Measurements from ENCODE around the gene JAK1. TPM values are rescaled to one million over a fixed set of nuclear protein-coding genes. Genes with fewer than 3 reads are reported as not detected.

The JAK1 gene
- total RNA-seq, 1 donor from 2014 or later, result 152 TPM

DNA sequence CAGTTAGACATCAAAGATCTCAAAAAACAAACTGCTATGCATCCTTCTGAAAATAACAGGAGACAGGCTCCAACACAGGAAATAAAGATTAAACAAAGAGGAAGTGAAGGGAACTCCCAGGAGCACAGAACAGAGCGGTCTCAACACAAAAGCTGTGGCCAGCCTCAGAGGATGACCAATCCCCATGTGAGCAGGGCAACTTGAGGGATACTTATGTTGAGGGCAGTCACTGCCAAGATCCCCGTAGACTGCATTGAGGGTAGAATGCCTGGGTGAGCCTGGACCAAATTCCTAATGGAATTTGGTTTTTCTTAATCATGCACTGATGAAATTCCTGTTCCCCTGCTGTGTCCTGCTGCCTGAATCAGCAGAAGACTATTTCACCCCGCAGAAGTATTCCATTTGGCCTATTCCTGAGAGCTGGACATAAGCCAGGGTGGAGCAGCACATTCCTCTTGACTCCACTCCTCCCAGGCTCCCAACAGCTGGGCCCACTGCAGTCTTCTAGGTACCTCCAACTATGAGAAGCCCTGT is 49.0 kb downstream of the JAK1 start:
- peaks cover 55% of the 10 kb centered on the region for H3K4me1 ChIP-seq
- ATAC-seq, result peak; percentile 91
- peak overlapping the region; percentile 7 for H3K27ac ChIP-seq
- no peaks in the 10 kb centered on the region for H3K9me3 ChIP-seq
- TF ChIP-seq, protein P1, sequence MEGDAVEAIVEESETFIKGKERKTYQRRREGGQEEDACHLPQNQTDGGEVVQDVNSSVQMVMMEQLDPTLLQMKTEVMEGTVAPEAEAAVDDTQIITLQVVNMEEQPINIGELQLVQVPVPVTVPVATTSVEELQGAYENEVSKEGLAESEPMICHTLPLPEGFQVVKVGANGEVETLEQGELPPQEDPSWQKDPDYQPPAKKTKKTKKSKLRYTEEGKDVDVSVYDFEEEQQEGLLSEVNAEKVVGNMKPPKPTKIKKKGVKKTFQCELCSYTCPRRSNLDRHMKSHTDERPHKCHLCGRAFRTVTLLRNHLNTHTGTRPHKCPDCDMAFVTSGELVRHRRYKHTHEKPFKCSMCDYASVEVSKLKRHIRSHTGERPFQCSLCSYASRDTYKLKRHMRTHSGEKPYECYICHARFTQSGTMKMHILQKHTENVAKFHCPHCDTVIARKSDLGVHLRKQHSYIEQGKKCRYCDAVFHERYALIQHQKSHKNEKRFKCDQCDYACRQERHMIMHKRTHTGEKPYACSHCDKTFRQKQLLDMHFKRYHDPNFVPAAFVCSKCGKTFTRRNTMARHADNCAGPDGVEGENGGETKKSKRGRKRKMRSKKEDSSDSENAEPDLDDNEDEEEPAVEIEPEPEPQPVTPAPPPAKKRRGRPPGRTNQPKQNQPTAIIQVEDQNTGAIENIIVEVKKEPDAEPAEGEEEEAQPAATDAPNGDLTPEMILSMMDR (IDR thresholded peaks at IDR 0.05), result no peak
- intact Hi-C loops (cut with DNase I), result no loop called here
- H3K4me3 ChIP-seq, result no peak overlapping the region
- H3K36me3 ChIP-seq, result no peaks in the 10 kb centered on the region
- H3K27me3 ChIP-seq, result no peaks in the 10 kb centered on the region
- no peak for DNase-seq

- intact Hi-C loops (cut with DNase I), result no loop called here
- TF ChIP-seq, protein P1 (IDR thresholded peaks at IDR 0.05), result no peak
- H3K4me3 ChIP-seq, result no peak overlapping the region
- peak; percentile 62 for ATAC-seq
- H3K4me1 ChIP-seq, result peaks cover 48% of the 10 kb centered on the region
- H3K27me3 ChIP-seq, result no peaks in the 10 kb centered on the region
- no peaks in the 10 kb centered on the region for H3K36me3 ChIP-seq
- no peaks in the 10 kb centered on the region for H3K9me3 ChIP-seq
- no peak overlapping the region for H3K27ac ChIP-seq
- DNase-seq, result no peak
These were observed 50.7 kb downstream of the JAK1 start for GRCh38 chr1:64915381-64916274.

DNA sequence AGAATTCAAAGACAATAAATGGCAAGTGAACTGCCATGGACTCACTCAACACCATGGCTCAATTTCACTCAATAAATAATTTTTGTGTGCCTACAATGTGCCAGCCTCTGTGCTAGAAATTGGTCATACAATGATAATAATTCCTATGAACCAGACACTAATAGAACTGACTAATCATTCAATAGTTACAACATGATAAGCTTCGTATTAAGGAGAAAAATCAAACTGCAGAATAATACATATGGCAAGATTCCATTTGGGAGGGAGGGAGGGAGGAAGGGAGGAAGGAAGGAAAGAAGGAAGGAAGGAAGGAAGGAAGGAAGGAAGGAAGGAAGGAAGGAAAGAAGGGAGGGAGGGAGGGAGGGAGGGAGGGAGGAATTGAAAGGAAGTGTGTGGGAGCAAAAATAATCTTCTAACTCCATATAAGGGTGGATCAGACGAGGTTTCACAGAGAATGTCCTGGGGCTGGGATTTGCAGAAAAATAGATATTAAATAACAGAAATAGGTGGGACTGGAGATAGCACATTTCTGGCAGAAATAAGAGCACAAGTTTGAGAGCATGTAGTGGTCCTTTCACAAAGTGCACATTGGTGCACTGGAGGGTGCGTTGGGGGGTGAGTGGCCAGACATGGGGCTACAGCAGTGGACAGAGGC is 52.9 kb downstream of the JAK1 start:
- no peak for ATAC-seq
- intact Hi-C loops (cut with DNase I), result no loop called here
- no peak for DNase-seq
- peaks cover 47% of the 10 kb centered on the region for H3K4me1 ChIP-seq
- H3K9me3 ChIP-seq, result no peaks in the 10 kb centered on the region
- H3K36me3 ChIP-seq, result no peaks in the 10 kb centered on the region
- no peaks in the 10 kb centered on the region for H3K27me3 ChIP-seq
- TF ChIP-seq, protein P1 (IDR thresholded peaks at IDR 0.05), result no peak
- H3K27ac ChIP-seq, result no peak overlapping the region
- no peak overlapping the region for H3K4me3 ChIP-seq

- intact Hi-C loops (cut with DNase I), result no loop called here
- TF ChIP-seq, protein P1 (IDR thresholded peaks at IDR 0.05), result no peak
- ATAC-seq, result no peak
- no peaks in the 10 kb centered on the region for H3K36me3 ChIP-seq
- H3K4me3 ChIP-seq, result no peak overlapping the region
- no peak for DNase-seq
- H3K4me1 ChIP-seq, result peaks cover 34% of the 10 kb centered on the region
- no peaks in the 10 kb centered on the region for H3K27me3 ChIP-seq
- H3K27ac ChIP-seq, result no peak overlapping the region
- H3K9me3 ChIP-seq, result no peaks in the 10 kb centered on the region
These were observed 54.2 kb downstream of the JAK1 start for GRCh38 chr1:64912191-64912590.

GRCh38 chr1:64911326-64911725 is 55.0 kb downstream of the JAK1 start:
- no peak for ATAC-seq
- H3K36me3 ChIP-seq, result no peaks in the 10 kb centered on the region
- no peak overlapping the region for H3K4me3 ChIP-seq
- no peaks in the 10 kb centered on the region for H3K27me3 ChIP-seq
- no peak for DNase-seq
- TF ChIP-seq, protein P1 (IDR thresholded peaks at IDR 0.05), result no peak
- no peaks in the 10 kb centered on the region for H3K9me3 ChIP-seq
- no peak overlapping the region for H3K27ac ChIP-seq
- intact Hi-C loops (cut with DNase I), result no loop called here
- peaks cover 25% of the 10 kb centered on the region for H3K4me1 ChIP-seq
